B cell (primary cell): ENCODE measurements around the gene ATXN1. TPM values are rescaled to one million over a fixed set of nuclear protein-coding genes. Genes with fewer than 3 reads are reported as not detected.
A peak's percentile ranks its signal among the peaks of the same experiment; 100 is the strongest.

Source experiments
- ATAC-seq: fragments of 200-7000 bp; cut with Tn5 transposase; one replicate; pipeline ENCODE4 v1.10.0; 2021; ENCODE audit warnings: low read depth, mild to moderate bottlenecking, moderate number of reproducible peaks, moderate library complexity
- CTCF ChIA-PET: fragments of 350-600 bp; sonication (Branson Sonifier 250); formaldehyde crosslinking; loops from one replicate; lab custom pipeline; 2021; ENCODE audit warnings: antibody characterized with exemption, inconsistent platforms; lab: Charles Lee
- POLR2A ChIA-PET: fragments of 350-600 bp; sonication (Branson Sonifier 250); formaldehyde crosslinking; loops from one replicate; lab custom pipeline; 2021; ENCODE audit warnings: antibody characterized with exemption; lab: Charles Lee
- DNase-seq: peaks from one replicate; pipeline ENCODE4 v3.0.0; 2013
- H2AFZ ChIP-seq: 2 replicates; pipeline ENCODE4 v1.6.1; 2012; ENCODE audit warnings: mild to moderate bottlenecking, low read depth, low read length; ENCODE audit not compliant: insufficient read depth, poor library complexity, severe bottlenecking
- H3K27ac ChIP-seq, 2 donors: 1 replicate in 1 of 2; 2 replicates in 1 of 2; pipeline ENCODE4 v1.5.1; 2012 to 2013; ENCODE audit warnings: low read length in 2 of 2, mild to moderate bottlenecking in 2 of 2, moderate library complexity in 1 of 2
- H3K27me3 ChIP-seq, 4 experiments: fragments of 200-600 bp in 1 of 4; sonication (generic) in 1 of 4; replicated peaks in 1 of 4; 1 replicate in 2 of 4; 2 replicates in 2 of 4; pipeline versions ENCODE4 v1.6.1 to v1.7.0; 2013 to 2016; ENCODE audit warnings: low read length in 3 of 4, mild to moderate bottlenecking in 2 of 4, mixed read lengths in 1 of 4, moderate library complexity in 1 of 4; ENCODE audit not compliant: insufficient read depth in 4 of 4, control insufficient read depth in 3 of 4; ENCODE audit errors: control extremely low read depth in 1 of 4
- H3K36me3 ChIP-seq, 2 experiments: replicated peaks in 1 of 2; 1 replicate in 1 of 2; 2 replicates in 1 of 2; pipeline versions ENCODE4 v1.6.1 to v1.7.1; 2013; ENCODE audit warnings: low read length in 1 of 2; ENCODE audit not compliant: insufficient read depth in 2 of 2, control insufficient read depth in 1 of 2; ENCODE audit errors: control extremely low read depth in 1 of 2, extremely low read depth in 1 of 2
- H3K4me1 ChIP-seq, 2 donors: fragments of 200-600 bp in 1 of 2; sonication (generic) in 1 of 2; 1 replicate in 1 of 2; 2 replicates in 1 of 2; pipeline versions ENCODE4 v1.5.1 to v1.6.1; 2013 to 2017; ENCODE audit warnings: low read length in 2 of 2; ENCODE audit not compliant: control insufficient read depth in 2 of 2, insufficient read depth in 2 of 2
- H3K4me2 ChIP-seq: replicated peaks from 2 replicates; pipeline ENCODE3; 2012; ENCODE audit warnings: mild to moderate bottlenecking, low read depth, low read length; ENCODE audit not compliant: poor library complexity, severe bottlenecking
- H3K4me3 ChIP-seq, 5 experiments: fragments of 200-600 bp in 1 of 5; sonication (generic) in 1 of 5; 1 replicate in 3 of 5; 2 replicates in 2 of 5; pipeline versions ENCODE4 v1.5.1 to v1.7.0; 2011 to 2016; ENCODE audit warnings: low read length in 4 of 5, mild to moderate bottlenecking in 4 of 5, low read depth in 2 of 5, control low read depth in 1 of 5, moderate library complexity in 1 of 5; ENCODE audit not compliant: insufficient read depth in 1 of 5; ENCODE audit errors: control extremely low read depth in 1 of 5, extremely low read depth in 1 of 5
- H3K79me2 ChIP-seq: fragments of 200-600 bp; sonication (generic); one replicate; pipeline ENCODE4 v1.6.0; 2016; ENCODE audit warnings: low read length; ENCODE audit not compliant: control insufficient read depth, insufficient read depth
- H3K9ac ChIP-seq: fragments of 200-600 bp; sonication (generic); 2 replicates; pipeline ENCODE4 v1.6.1; 2017; ENCODE audit warnings: mild to moderate bottlenecking, low read length, moderate library complexity
- H3K9me3 ChIP-seq, 3 donors: one replicate each; pipeline versions ENCODE4 v1.6.1 to v1.7.1; 2013; ENCODE audit warnings: low read length in 2 of 3; ENCODE audit not compliant: control insufficient read depth in 2 of 3, insufficient read depth in 1 of 3; ENCODE audit errors: control extremely low read depth in 1 of 3
- H4K20me1 ChIP-seq: 2 replicates; pipeline ENCODE4 v1.6.0; 2012; ENCODE audit warnings: mild to moderate bottlenecking, low read length; ENCODE audit not compliant: insufficient read depth, control insufficient read depth, poor library complexity, severe bottlenecking
- H3K27ac Mint-ChIP-seq: one replicate; pipeline ENCODE4 v1.8.0; 2021; ENCODE audit warnings: mixed read lengths
- H3K27me3 Mint-ChIP-seq: one replicate; pipeline ENCODE4 v1.8.0; 2021; ENCODE audit warnings: mixed read lengths
- H3K4me1 Mint-ChIP-seq: one replicate; pipeline ENCODE4 v1.8.0; 2021; ENCODE audit warnings: mixed read lengths
- H3K4me3 Mint-ChIP-seq: one replicate; pipeline ENCODE4 v1.8.0; 2021; ENCODE audit warnings: mixed read lengths
- H3K9me3 Mint-ChIP-seq: one replicate; pipeline ENCODE4 v1.8.0; 2022; ENCODE audit warnings: mixed read lengths; ENCODE audit not compliant: insufficient read depth
- CTCF ChIP-seq: fragments of 200-600 bp; IDR thresholded peaks from one replicate; pipeline ENCODE4 v1.8.0; 2022; ENCODE audit warnings: antibody characterized with exemption, mild to moderate bottlenecking
- EZH2 ChIP-seq: IDR thresholded peaks from 2 replicates; pipeline ENCODE4 v1.6.1; 2012; ENCODE audit warnings: borderline replicate concordance, low read depth, mild to moderate bottlenecking, moderate library complexity, low read length; ENCODE audit not compliant: insufficient read depth, poor library complexity, severe bottlenecking
- WGBS: methylation state at CpG from one replicate; pipeline ENCODE4 v1.1.5; 2013; ENCODE audit warnings: missing lambda C conversion rate; ENCODE audit not compliant: insufficient coverage; 5-methylcytosine and 5-hydroxymethylcytosine counted together
- intact Hi-C: fragments of 100-400 bp; cut with micrococcal nuclease; formaldehyde crosslinking; loops from one replicate; pipeline ENCODE4 v1.10.0; 2022
- polyA plus RNA-seq: library from polyadenylated mRNA; depleted of rRNA; stranded (reverse); fragments of >200 nt; gene quantifications from 2 replicates; pipeline ENCODE4 v1.2.3, GENCODE V29; 2012
- total RNA-seq, 2 donors: library from RNA; stranded (reverse); fragments of 120-200 nt in 1 of 2; gene quantifications; 1 replicate in 1 of 2; 2 replicates in 1 of 2; pipeline versions ENCODE4 v1.2.3 to v1.2.4, GENCODE V29; 2013 to 2022

The ATXN1 gene
- total and polyA plus RNA-seq, 2 donors (not counting 1 experiment from before 2014, with no cell fraction given), result 5.7 to 63.8 TPM

GRCh38 chr6:16371401-16371800 lies 389.9 kb downstream of the ATXN1 start:
- Mint-ChIP-seq H3K4me3 (peak overlapping the region; percentile 46), H3K4me1 (peaks cover 68% of the 10 kb centered on the region), H3K27ac (peak overlapping the region; percentile 47), H3K9me3 (peaks cover 3% of the 10 kb centered on the region), H3K27me3 (no peaks in the 10 kb centered on the region)
- CTCF ChIA-PET, result interaction anchor here (0.9 to 1.0 kb wide), 3 partner anchors 37 to 100 kb away, joined by 3 read pairs; no protein-coding TSS in a partner anchor
- Histone ChIP-seq H3K4me3 (peak overlapping the region in 1 of 5 experiments; percentile 15), H3K27ac (peak overlapping the region in 1 of 2 donors; percentile 3), H3K27me3 (no peaks in the 10 kb centered on the region), H3K4me2 (peak overlapping the region; percentile 55), H3K79me2 (no peaks in the 10 kb centered on the region), H3K9me3 (no peaks in the 10 kb centered on the region), H3K9ac (no peak overlapping the region), H4K20me1 (no peaks in the 10 kb centered on the region), H3K36me3 (no peaks in the 10 kb centered on the region), H2AFZ (no peak overlapping the region), H3K4me1 (peaks cover 29 to 46% of the 10 kb centered on the region in 2 donors)
- DNase-seq (no peak), ATAC-seq (no peak)
- TF ChIP-seq EZH2 (no peak), CTCF (no peak)
- intact Hi-C loops, result no loop called here
- WGBS, result no CpG with 5 or more reads among the region's 1 CpG
- POLR2A ChIA-PET, result no interaction called here

- ATAC-seq (no peak), DNase-seq (no peak)
- 67% methylated on average over 1 of the region's 2 CpGs for WGBS
- intact Hi-C loops, result no loop called here
- ChIA-PET POLR2A (no interaction called here), CTCF (interaction anchor here (0.8 to 1.4 kb wide), 7 partner anchors 9 to 100 kb away, joined by 3 to 4 read pairs (median 3); no protein-coding TSS in a partner anchor)
- peaks cover 29 to 42% of the 10 kb centered on the region in 2 donors for H3K4me1 ChIP-seq
- no peak for TF ChIP-seq EZH2
- TF ChIP-seq CTCF, result no peak
- peak overlapping the region; percentile 55 for H3K4me2 ChIP-seq
- H3K79me2 ChIP-seq, result no peaks in the 10 kb centered on the region
- H3K4me3 Mint-ChIP-seq, result peak overlapping the region; percentile 52
- H3K4me1 Mint-ChIP-seq, result peaks cover 63% of the 10 kb centered on the region
- H4K20me1 ChIP-seq, result no peaks in the 10 kb centered on the region
- H3K4me3 ChIP-seq, result peak overlapping the region in 1 of 5 experiments; percentile 15
- peaks cover 3% of the 10 kb centered on the region for H3K9me3 Mint-ChIP-seq
- H3K27me3 Mint-ChIP-seq, result no peaks in the 10 kb centered on the region
- H3K27me3 ChIP-seq, result no peaks in the 10 kb centered on the region
- no peak overlapping the region for H2AFZ ChIP-seq
- H3K27ac ChIP-seq, result peak overlapping the region in 1 of 2 donors; percentile 3
- no peaks in the 10 kb centered on the region for H3K36me3 ChIP-seq
- no peaks in the 10 kb centered on the region for H3K9me3 ChIP-seq
- H3K9ac ChIP-seq, result no peak overlapping the region
- H3K27ac Mint-ChIP-seq, result no peak overlapping the region
Observed at GRCh38 chr6:16370943-16371342, 390.3 kb downstream of the ATXN1 start.
